Measurements from ENCODE around the gene CCDC47.

- TF ChIP-seq, protein P1, sequence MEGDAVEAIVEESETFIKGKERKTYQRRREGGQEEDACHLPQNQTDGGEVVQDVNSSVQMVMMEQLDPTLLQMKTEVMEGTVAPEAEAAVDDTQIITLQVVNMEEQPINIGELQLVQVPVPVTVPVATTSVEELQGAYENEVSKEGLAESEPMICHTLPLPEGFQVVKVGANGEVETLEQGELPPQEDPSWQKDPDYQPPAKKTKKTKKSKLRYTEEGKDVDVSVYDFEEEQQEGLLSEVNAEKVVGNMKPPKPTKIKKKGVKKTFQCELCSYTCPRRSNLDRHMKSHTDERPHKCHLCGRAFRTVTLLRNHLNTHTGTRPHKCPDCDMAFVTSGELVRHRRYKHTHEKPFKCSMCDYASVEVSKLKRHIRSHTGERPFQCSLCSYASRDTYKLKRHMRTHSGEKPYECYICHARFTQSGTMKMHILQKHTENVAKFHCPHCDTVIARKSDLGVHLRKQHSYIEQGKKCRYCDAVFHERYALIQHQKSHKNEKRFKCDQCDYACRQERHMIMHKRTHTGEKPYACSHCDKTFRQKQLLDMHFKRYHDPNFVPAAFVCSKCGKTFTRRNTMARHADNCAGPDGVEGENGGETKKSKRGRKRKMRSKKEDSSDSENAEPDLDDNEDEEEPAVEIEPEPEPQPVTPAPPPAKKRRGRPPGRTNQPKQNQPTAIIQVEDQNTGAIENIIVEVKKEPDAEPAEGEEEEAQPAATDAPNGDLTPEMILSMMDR (IDR thresholded peaks at IDR 0.05), result no peak
- no peak for TF ChIP-seq EZH2 (IDR thresholded peaks at IDR 0.05; ENCODE audit: borderline replicate concordance, insufficient read depth, low read depth, low read length, poor library complexity, severe bottlenecking)
These were observed 5.0 kb downstream of the CCDC47 start for GRCh38 chr17:63768433-63768832.

Measured in B cell (primary cell).